Uterus (tissue), 2 donors: Measurements from ENCODE around the gene TLE4.

ENCODE experiments used
- CTCF ChIP-seq, 4 experiments: fragments of 200-600 bp in 2 of 4; fragments of 450-650 bp in 2 of 4; sonication (generic) in 2 of 4; IDR thresholded peaks; one replicate each; pipeline ENCODE4 v1.5.1; 2016 to 2019; ENCODE audit warnings: antibody characterized with exemption in 4 of 4, mild to moderate bottlenecking in 2 of 4, moderate library complexity in 1 of 4
- POLR2A ChIP-seq, 2 donors: fragments of 450-650 bp; IDR thresholded peaks; one replicate each; pipeline ENCODE4 v1.6.1; 2016; ENCODE audit warnings: antibody characterized with exemption in 2 of 2, mild to moderate bottlenecking in 1 of 2, moderate library complexity in 1 of 2

GRCh38 chr9:79551586-79551985, 20.2 kb upstream of the TLE4 start:
- TF ChIP-seq POLR2A (IDR thresholded peaks at IDR 0.05) (no peak), CTCF (IDR thresholded peaks at IDR 0.05) (no peak)
